Measurements from ENCODE around the gene AHRR.
"Not testable (repeated sequence)": the region's sequence is repeated elsewhere in the genome, so short reads cannot be mapped to it uniquely, and the experiment has no call there.

DNA sequence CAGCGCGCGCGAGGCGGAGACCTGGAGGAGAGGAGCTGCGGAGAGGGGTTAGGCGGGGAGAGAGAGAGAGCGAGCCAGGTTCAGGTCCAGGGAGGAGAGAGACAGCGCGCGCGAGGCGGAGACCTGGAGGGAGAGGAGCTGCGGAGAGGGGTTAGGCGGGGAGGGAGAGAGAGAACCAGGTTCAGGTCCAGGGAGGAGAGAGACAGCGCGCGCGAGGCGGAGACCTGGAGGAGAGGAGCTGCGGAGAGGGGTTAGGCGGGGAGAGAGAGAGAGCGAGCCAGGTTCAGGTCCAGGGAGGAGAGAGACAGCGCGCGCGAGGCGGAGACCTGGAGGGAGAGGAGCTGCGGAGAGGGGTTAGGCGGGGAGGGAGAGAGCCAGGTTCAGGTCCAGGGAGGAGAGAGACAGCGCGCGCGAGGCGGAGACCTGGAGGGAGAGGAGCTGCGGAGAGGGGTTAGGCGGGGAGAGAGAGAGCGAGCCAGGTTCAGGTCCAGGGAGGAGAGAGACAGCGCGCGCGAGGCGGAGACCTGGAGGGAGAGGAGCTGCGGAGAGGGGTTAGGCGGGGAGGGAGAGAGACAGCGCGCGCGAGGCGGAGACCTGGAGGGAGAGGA lies 152.8 kb downstream of the AHRR start:
- TF ChIP-seq CHD4 (IDR thresholded peaks at IDR 0.05); ZSCAN29 (IDR thresholded peaks at IDR 0.05); SUZ12 (IDR thresholded peaks at IDR 0.05; ENCODE audit: unreplicated experiment); BACH1 (IDR thresholded peaks at IDR 0.05; ENCODE audit: borderline replicate concordance); BHLHE40 (IDR thresholded peaks at IDR 0.05; ENCODE audit: borderline replicate concordance in 1 of 2, low read depth in 2 of 2, low read length in 1 of 2); HDAC2 (IDR thresholded peaks at IDR 0.05); EZH2 (IDR thresholded peaks at IDR 0.05; ENCODE audit: borderline replicate concordance, control insufficient read depth, low read depth, low read length); KAT2A (conservative IDR thresholded peaks at IDR 0.05; ENCODE audit: control insufficient read depth, low read depth, low read length); RCOR1 (conservative IDR thresholded peaks at IDR 0.05; ENCODE audit: low read depth, low read length); POLR2AphosphoS5 (IDR thresholded peaks at IDR 0.05; ENCODE audit: low read length); YY1 (IDR thresholded peaks at IDR 0.05; ENCODE audit: low read depth, low read length): not testable (repeated sequence)
- TF ChIP-seq, protein P1, sequence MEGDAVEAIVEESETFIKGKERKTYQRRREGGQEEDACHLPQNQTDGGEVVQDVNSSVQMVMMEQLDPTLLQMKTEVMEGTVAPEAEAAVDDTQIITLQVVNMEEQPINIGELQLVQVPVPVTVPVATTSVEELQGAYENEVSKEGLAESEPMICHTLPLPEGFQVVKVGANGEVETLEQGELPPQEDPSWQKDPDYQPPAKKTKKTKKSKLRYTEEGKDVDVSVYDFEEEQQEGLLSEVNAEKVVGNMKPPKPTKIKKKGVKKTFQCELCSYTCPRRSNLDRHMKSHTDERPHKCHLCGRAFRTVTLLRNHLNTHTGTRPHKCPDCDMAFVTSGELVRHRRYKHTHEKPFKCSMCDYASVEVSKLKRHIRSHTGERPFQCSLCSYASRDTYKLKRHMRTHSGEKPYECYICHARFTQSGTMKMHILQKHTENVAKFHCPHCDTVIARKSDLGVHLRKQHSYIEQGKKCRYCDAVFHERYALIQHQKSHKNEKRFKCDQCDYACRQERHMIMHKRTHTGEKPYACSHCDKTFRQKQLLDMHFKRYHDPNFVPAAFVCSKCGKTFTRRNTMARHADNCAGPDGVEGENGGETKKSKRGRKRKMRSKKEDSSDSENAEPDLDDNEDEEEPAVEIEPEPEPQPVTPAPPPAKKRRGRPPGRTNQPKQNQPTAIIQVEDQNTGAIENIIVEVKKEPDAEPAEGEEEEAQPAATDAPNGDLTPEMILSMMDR (IDR thresholded peaks at IDR 0.05 in 2 of 3, conservative IDR thresholded peaks at IDR 0.05 in 1 of 3; ENCODE audit: control insufficient read depth in 2 of 3, extremely low read depth in 1 of 3, insufficient read depth in 1 of 3, low read depth in 3 of 3, low read length in 3 of 3): not testable (repeated sequence)
- TF ChIP-seq, protein P2, sequence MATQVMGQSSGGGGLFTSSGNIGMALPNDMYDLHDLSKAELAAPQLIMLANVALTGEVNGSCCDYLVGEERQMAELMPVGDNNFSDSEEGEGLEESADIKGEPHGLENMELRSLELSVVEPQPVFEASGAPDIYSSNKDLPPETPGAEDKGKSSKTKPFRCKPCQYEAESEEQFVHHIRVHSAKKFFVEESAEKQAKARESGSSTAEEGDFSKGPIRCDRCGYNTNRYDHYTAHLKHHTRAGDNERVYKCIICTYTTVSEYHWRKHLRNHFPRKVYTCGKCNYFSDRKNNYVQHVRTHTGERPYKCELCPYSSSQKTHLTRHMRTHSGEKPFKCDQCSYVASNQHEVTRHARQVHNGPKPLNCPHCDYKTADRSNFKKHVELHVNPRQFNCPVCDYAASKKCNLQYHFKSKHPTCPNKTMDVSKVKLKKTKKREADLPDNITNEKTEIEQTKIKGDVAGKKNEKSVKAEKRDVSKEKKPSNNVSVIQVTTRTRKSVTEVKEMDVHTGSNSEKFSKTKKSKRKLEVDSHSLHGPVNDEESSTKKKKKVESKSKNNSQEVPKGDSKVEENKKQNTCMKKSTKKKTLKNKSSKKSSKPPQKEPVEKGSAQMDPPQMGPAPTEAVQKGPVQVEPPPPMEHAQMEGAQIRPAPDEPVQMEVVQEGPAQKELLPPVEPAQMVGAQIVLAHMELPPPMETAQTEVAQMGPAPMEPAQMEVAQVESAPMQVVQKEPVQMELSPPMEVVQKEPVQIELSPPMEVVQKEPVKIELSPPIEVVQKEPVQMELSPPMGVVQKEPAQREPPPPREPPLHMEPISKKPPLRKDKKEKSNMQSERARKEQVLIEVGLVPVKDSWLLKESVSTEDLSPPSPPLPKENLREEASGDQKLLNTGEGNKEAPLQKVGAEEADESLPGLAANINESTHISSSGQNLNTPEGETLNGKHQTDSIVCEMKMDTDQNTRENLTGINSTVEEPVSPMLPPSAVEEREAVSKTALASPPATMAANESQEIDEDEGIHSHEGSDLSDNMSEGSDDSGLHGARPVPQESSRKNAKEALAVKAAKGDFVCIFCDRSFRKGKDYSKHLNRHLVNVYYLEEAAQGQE (IDR thresholded peaks at IDR 0.05; ENCODE audit: low read depth, low read length): not testable (repeated sequence)

Data from GM12878 (cell line).